Activated CD8-positive, alpha-beta T cell treated with anti-CD3 and anti-CD28 coated beads for 36 hours (primary cell): ENCODE measurements around the gene SUPT3H. TPM values are rescaled to one million over a fixed set of nuclear protein-coding genes. Genes with fewer than 3 reads are reported as not detected.

Source experiments
- ATAC-seq: fragments of 200-7000 bp; cut with Tn5 transposase; one replicate; pipeline ENCODE4 v1.10.0; 2021; ENCODE audit warnings: mild to moderate bottlenecking, moderate library complexity
- CTCF ChIA-PET: fragments of 350-600 bp; sonication (Branson Sonifier 250); formaldehyde crosslinking; loops from one replicate; lab custom pipeline; 2021; ENCODE audit warnings: antibody characterized with exemption; lab: Charles Lee
- POLR2A ChIA-PET: fragments of 350-600 bp; sonication (Branson Sonifier 250); formaldehyde crosslinking; loops from one replicate; lab custom pipeline; 2021; ENCODE audit warnings: antibody characterized with exemption; lab: Charles Lee
- DNase-seq: peaks from one replicate; pipeline ENCODE4 v3.0.0-alpha.2; 2020
- H3K27ac Mint-ChIP-seq: one replicate; pipeline ENCODE4 v1.8.0; 2021; ENCODE audit warnings: mild to moderate bottlenecking, mixed read lengths
- H3K27me3 Mint-ChIP-seq: one replicate; pipeline ENCODE4 v1.8.0; 2021; ENCODE audit warnings: mixed read lengths
- H3K36me3 Mint-ChIP-seq: one replicate; pipeline ENCODE4 v1.8.0; 2021; ENCODE audit warnings: low read depth, mixed read lengths
- H3K4me1 Mint-ChIP-seq: one replicate; pipeline ENCODE4 v1.8.0; 2021; ENCODE audit warnings: low read depth, mixed read lengths
- H3K4me3 Mint-ChIP-seq: one replicate; pipeline ENCODE4 v1.8.0; 2021; ENCODE audit warnings: mild to moderate bottlenecking, moderate library complexity, mixed read lengths
- H3K9me3 Mint-ChIP-seq: one replicate; pipeline ENCODE4 v1.8.0; 2021; ENCODE audit warnings: mixed read lengths
- CTCF ChIP-seq: fragments of 200-600 bp; IDR thresholded peaks from one replicate; pipeline ENCODE4 v1.8.0; 2022; ENCODE audit warnings: antibody characterized with exemption, mild to moderate bottlenecking
- intact Hi-C: fragments of 100-400 bp; cut with micrococcal nuclease; formaldehyde crosslinking; loops from one replicate; pipeline ENCODE4 v1.10.0; 2022
- total RNA-seq, 2 experiments: library from RNA; stranded (reverse); gene quantifications; one replicate each; pipeline ENCODE4 v1.2.3, GENCODE V29; 2021

SUPT3H gene
- total RNA-seq, 2 experiments from 2014 or later: 20.0 to 20.2 TPM

GRCh38 chr6:45136495-45136894 lies 241.2 kb downstream of the SUPT3H start:
- CTCF ChIA-PET: no interaction called here
- H3K4me3 Mint-ChIP-seq: no peak overlapping the region
- H3K36me3 Mint-ChIP-seq: peaks cover 32% of the 10 kb centered on the region
- no peaks in the 10 kb centered on the region for H3K27me3 Mint-ChIP-seq
- DNase-seq (no peak), ATAC-seq (no peak)
- intact Hi-C loops: no loop called here
- POLR2A ChIA-PET: no interaction called here
- no peak overlapping the region for H3K27ac Mint-ChIP-seq
- peaks cover 8% of the 10 kb centered on the region for H3K4me1 Mint-ChIP-seq
- peaks cover 27% of the 10 kb centered on the region for H3K9me3 Mint-ChIP-seq
- TF ChIP-seq CTCF: no peak

- ChIA-PET CTCF (no interaction called here), POLR2A (no interaction called here)
- no peak for DNase-seq
- H3K36me3 Mint-ChIP-seq: peaks cover 22% of the 10 kb centered on the region
- no peak overlapping the region for H3K4me3 Mint-ChIP-seq
- no peak for ATAC-seq
- peaks cover 17% of the 10 kb centered on the region for H3K9me3 Mint-ChIP-seq
- no peak overlapping the region for H3K27ac Mint-ChIP-seq
- peaks cover 5% of the 10 kb centered on the region for H3K4me1 Mint-ChIP-seq
- TF ChIP-seq CTCF: no peak
- intact Hi-C loops: no loop called here
- H3K27me3 Mint-ChIP-seq: no peaks in the 10 kb centered on the region
These were observed 245.0 kb downstream of the SUPT3H start for GRCh38 chr6:45132658-45133294.

GRCh38 chr6:45132059-45132458 lies 245.7 kb downstream of the SUPT3H start:
- DNase-seq (no peak), ATAC-seq (no peak)
- Mint-ChIP-seq H3K4me3 (no peak overlapping the region), H3K36me3 (peaks cover 22% of the 10 kb centered on the region), H3K9me3 (peaks cover 17% of the 10 kb centered on the region), H3K27ac (no peak overlapping the region), H3K27me3 (no peaks in the 10 kb centered on the region), H3K4me1 (peaks cover 5% of the 10 kb centered on the region)
- ChIA-PET CTCF (no interaction called here), POLR2A (no interaction called here)
- intact Hi-C loops: no loop called here
- no peak for TF ChIP-seq CTCF

GRCh38 chr6:45129051-45129450 lies 248.7 kb downstream of the SUPT3H start:
- H3K4me1 Mint-ChIP-seq: peaks cover 8% of the 10 kb centered on the region
- no peak overlapping the region for H3K27ac Mint-ChIP-seq
- no peak overlapping the region for H3K4me3 Mint-ChIP-seq
- ATAC-seq (no peak), DNase-seq (no peak)
- intact Hi-C loops: no loop called here
- H3K9me3 Mint-ChIP-seq: no peaks in the 10 kb centered on the region
- H3K36me3 Mint-ChIP-seq: no peaks in the 10 kb centered on the region
- CTCF ChIA-PET: no interaction called here
- H3K27me3 Mint-ChIP-seq: no peaks in the 10 kb centered on the region
- no peak for TF ChIP-seq CTCF
- POLR2A ChIA-PET: no interaction called here

- Mint-ChIP-seq H3K27me3 (no peaks in the 10 kb centered on the region), H3K9me3 (no peaks in the 10 kb centered on the region), H3K36me3 (no peaks in the 10 kb centered on the region), H3K4me1 (peaks cover 4% of the 10 kb centered on the region), H3K27ac (no peak overlapping the region), H3K4me3 (no peak overlapping the region)
- ChIA-PET CTCF (interaction anchor here (1.2 kb wide), 1 partner anchor 12 kb away, joined by 4 read pairs; no protein-coding TSS in a partner anchor), POLR2A (no interaction called here)
- TF ChIP-seq CTCF: no peak
- no peak for DNase-seq
- ATAC-seq: no peak
- intact Hi-C loops: no loop called here
These were observed 250.5 kb downstream of the SUPT3H start for GRCh38 chr6:45127185-45127584.
